Fibroblast of pulmonary artery (primary cell): Measurements from ENCODE around the gene ANO4.
A peak's percentile ranks its signal among the peaks of the same experiment; 100 is the strongest.

Experiments
- DNase-seq: peaks from one replicate; pipeline ENCODE4 v3.0.0-alpha.2; 2010; ENCODE audit warnings: low read depth
- H3K4me3 ChIP-seq: replicated peaks from 2 replicates; pipeline ENCODE4 v1.5.1; 2011; ENCODE audit warnings: low read depth, mild to moderate bottlenecking, control low read depth, low read length, moderate library complexity
- CTCF ChIP-seq: IDR thresholded peaks from 2 replicates; pipeline ENCODE4 v1.5.1; 2011; ENCODE audit warnings: mild to moderate bottlenecking, control low read depth, low read length, inconsistent platforms; ENCODE audit errors: missing control alignments

Gene ANO4

GRCh38 chr12:100935929-100936328 is 141.4 kb downstream of the ANO4 start:
- TF ChIP-seq CTCF = no peak
- no peak overlapping the region for H3K4me3 ChIP-seq
- no peak for DNase-seq

GRCh38 chr12:100936661-100937060 is 142.1 kb downstream of the ANO4 start:
- no peak for DNase-seq
- TF ChIP-seq CTCF = no peak
- no peak overlapping the region for H3K4me3 ChIP-seq

- DNase-seq = no peak
- H3K4me3 ChIP-seq = no peak overlapping the region
- no peak for TF ChIP-seq CTCF
Measured at GRCh38 chr12:100940503-100940902, 145.9 kb downstream of the ANO4 start.

GRCh38 chr12:100942984-100943749 is 148.6 kb downstream of the ANO4 start:
- no peak for TF ChIP-seq CTCF
- H3K4me3 ChIP-seq = no peak overlapping the region
- DNase-seq = no peak

- TF ChIP-seq CTCF = no peak
- no peak overlapping the region for H3K4me3 ChIP-seq
- DNase-seq = no peak
Measured at GRCh38 chr12:100951756-100952155, 157.2 kb downstream of the ANO4 start.

- no peak for TF ChIP-seq CTCF
- no peak overlapping the region for H3K4me3 ChIP-seq
- DNase-seq = peak; percentile 17
Measured at GRCh38 chr12:100953217-100953616, 158.6 kb downstream of the ANO4 start.

GRCh38 chr12:100953677-100954076 is 159.1 kb downstream of the ANO4 start:
- no peak for TF ChIP-seq CTCF

More at GRCh38 chr12:100953677-100954076, 159.1 kb downstream of the ANO4 start:
- DNase-seq = no peak
- H3K4me3 ChIP-seq = no peak overlapping the region
